Liver (tissue), 9 donors: Measurements from ENCODE around the gene SGSM1. TPM values are rescaled to one million over a fixed set of nuclear protein-coding genes. Genes with fewer than 3 reads are reported as not detected.

Source experiments
- DNase-seq: peaks from one replicate; pipeline ENCODE4 v3.0.0-alpha.2; 2017; ENCODE audit warnings: low spot score
- H3K27ac ChIP-seq, 2 donors: one replicate each; pipeline ENCODE4 v1.7.0; 2013; ENCODE audit warnings: inconsistent platforms in 2 of 2, low read length in 2 of 2, control low read depth in 1 of 2, low read depth in 1 of 2, mild to moderate bottlenecking in 1 of 2
- H3K27me3 ChIP-seq, 4 donors: one replicate each; pipeline versions ENCODE4 v1.6.1 to v1.7.0; 2013; ENCODE audit warnings: low read length in 3 of 4, inconsistent platforms in 1 of 4, mild to moderate bottlenecking in 1 of 4, moderate library complexity in 1 of 4; ENCODE audit not compliant: control insufficient read depth in 4 of 4, insufficient read depth in 4 of 4
- H3K36me3 ChIP-seq, 4 donors: one replicate each; pipeline versions ENCODE4 v1.6.1 to v1.7.0; 2013; ENCODE audit warnings: low read length in 3 of 4, mild to moderate bottlenecking in 3 of 4, low read depth in 1 of 4, moderate library complexity in 1 of 4; ENCODE audit not compliant: control insufficient read depth in 4 of 4, insufficient read depth in 3 of 4
- H3K4me1 ChIP-seq, 4 donors: one replicate each; pipeline versions ENCODE4 v1.6.1 to v1.7.0; 2013; ENCODE audit warnings: low read length in 3 of 4, mild to moderate bottlenecking in 3 of 4, moderate library complexity in 1 of 4; ENCODE audit not compliant: control insufficient read depth in 4 of 4, insufficient read depth in 4 of 4
- H3K4me3 ChIP-seq, 3 donors: one replicate each; pipeline versions ENCODE4 v1.6.1 to v1.7.0; 2013; ENCODE audit warnings: low read length in 3 of 3, control low read depth in 1 of 3, low read depth in 1 of 3, mild to moderate bottlenecking in 1 of 3
- H3K9ac ChIP-seq, 2 donors: one replicate each; pipeline ENCODE4 v1.7.0; 2013; ENCODE audit warnings: low read length in 2 of 2, mild to moderate bottlenecking in 2 of 2, moderate library complexity in 2 of 2, control low read depth in 1 of 2, low read depth in 1 of 2
- H3K9me3 ChIP-seq, 4 donors: one replicate each; pipeline versions ENCODE4 v1.6.1 to v1.7.0; 2013; ENCODE audit warnings: low read length in 3 of 4; ENCODE audit not compliant: control insufficient read depth in 4 of 4
- ATF3 ChIP-seq: IDR thresholded peaks from 2 replicates; pipeline ENCODE4 v1.6.1; 2016; ENCODE audit warnings: antibody characterized with exemption
- CTCF ChIP-seq: fragments of 150-350 bp; IDR thresholded peaks from 2 replicates; pipeline ENCODE4 v1.5.1; 2017; ENCODE audit warnings: improper control_type of control experiment, low read depth, low read length; ENCODE audit not compliant: missing input control
- EGR1 ChIP-seq, 2 donors: IDR thresholded peaks; 2 replicates each; pipeline ENCODE4 v1.6.1; 2016 to 2018; ENCODE audit warnings: antibody characterized with exemption in 2 of 2, low read depth in 2 of 2
- FOXA1 ChIP-seq: IDR thresholded peaks from 2 replicates; pipeline ENCODE4 v1.6.1; 2016; ENCODE audit warnings: antibody characterized with exemption
- FOXA2 ChIP-seq: IDR thresholded peaks from 2 replicates; pipeline ENCODE4 v1.6.1; 2016; ENCODE audit warnings: antibody characterized with exemption
- GABPA ChIP-seq, 2 donors: IDR thresholded peaks in 1 of 2; conservative IDR thresholded peaks in 1 of 2; 2 replicates each; pipeline ENCODE4 v1.6.1; 2016; ENCODE audit warnings: antibody characterized with exemption in 2 of 2, mild to moderate bottlenecking in 1 of 2, moderate library complexity in 1 of 2
- HNF4A ChIP-seq, 2 donors: conservative IDR thresholded peaks; 2 replicates each; pipeline ENCODE4 v1.6.1; 2016; ENCODE audit warnings: antibody characterized with exemption in 2 of 2, mild to moderate bottlenecking in 2 of 2
- HNF4G ChIP-seq: IDR thresholded peaks from 2 replicates; pipeline ENCODE4 v1.6.1; 2016; ENCODE audit warnings: antibody characterized with exemption
- JUND ChIP-seq, 2 donors: IDR thresholded peaks; 2 replicates each; pipeline ENCODE4 v1.6.1; 2016; ENCODE audit warnings: antibody characterized with exemption in 2 of 2
- MAX ChIP-seq: IDR thresholded peaks from 2 replicates; pipeline ENCODE4 v1.6.1; 2016; ENCODE audit warnings: antibody characterized with exemption
- NR2F2 ChIP-seq: IDR thresholded peaks from 2 replicates; pipeline ENCODE4 v1.6.1; 2016; ENCODE audit warnings: antibody characterized with exemption
- RAD21 ChIP-seq, 2 donors: IDR thresholded peaks; 2 replicates each; pipeline ENCODE4 v1.6.1; 2016; ENCODE audit warnings: antibody characterized with exemption in 2 of 2, mild to moderate bottlenecking in 2 of 2
- REST ChIP-seq: IDR thresholded peaks from 2 replicates; pipeline ENCODE4 v1.6.1; 2016; ENCODE audit warnings: antibody characterized with exemption, mild to moderate bottlenecking
- RXRA ChIP-seq, 2 donors: IDR thresholded peaks; 2 replicates each; pipeline ENCODE4 v1.6.1; 2017 to 2018; ENCODE audit warnings: antibody characterized with exemption in 2 of 2, mild to moderate bottlenecking in 1 of 2
- SP1 ChIP-seq: IDR thresholded peaks from 2 replicates; pipeline ENCODE4 v1.6.1; 2018; ENCODE audit warnings: antibody characterized with exemption, mild to moderate bottlenecking
- TAF1 ChIP-seq: conservative IDR thresholded peaks from 2 replicates; pipeline ENCODE4 v1.6.1; 2016; ENCODE audit warnings: antibody characterized with exemption, mild to moderate bottlenecking
- YY1 ChIP-seq: IDR thresholded peaks from 2 replicates; pipeline ENCODE4 v1.6.1; 2016; ENCODE audit warnings: antibody characterized with exemption, mild to moderate bottlenecking
- ZBTB33 ChIP-seq: IDR thresholded peaks from 2 replicates; pipeline ENCODE4 v1.6.1; 2016; ENCODE audit warnings: antibody characterized with exemption
- WGBS: extraction: QIAGEN DNeasy Blood & Tissue Kit; methylation state at CpG from one replicate; pipeline ENCODE4 v1.1.7; 2013; 5-methylcytosine and 5-hydroxymethylcytosine counted together
- polyA plus RNA-seq, 2 donors: library from polyadenylated mRNA; stranded (reverse) in 1 of 2; unstranded in 1 of 2; fragments of 200-250 nt in 1 of 2; fragments of >200 nt in 1 of 2; fragmentation: Nextera tagmentation in 1 of 2; extraction: Ambion mirVana in 1 of 2; gene quantifications; one replicate each; pipeline versions ENCODE4 v1.2.1 to v1.2.3, GENCODE V29; 2013 to 2015
- total RNA-seq, 2 donors: library from RNA; depleted of rRNA; stranded (reverse); fragments of >200 nt; gene quantifications; one replicate each; pipeline ENCODE4 v1.2.3, GENCODE V29; 2014
- donor health status: healthy.
- donor health status: healthy.
- donor health status: healthy.
- donor health status: healthy.
- donor health status: healthy.

Gene SGSM1
- total and polyA plus RNA-seq, 4 donors = 0.08 to 0.51 (median 0.21) TPM

- peak; percentile 11 to 12 for TF ChIP-seq HNF4A (conservative IDR thresholded peaks at IDR 0.05)
- TF ChIP-seq MAX = no peak
- Histone ChIP-seq H3K9me3 (no peaks in the 10 kb centered on the region), H3K27me3 (no peaks in the 10 kb centered on the region), H3K9ac (no peak overlapping the region), H3K36me3 (no peaks in the 10 kb centered on the region), H3K27ac (no peak overlapping the region), H3K4me3 (no peak overlapping the region), H3K4me1 (peaks cover 0 to 5% (median 0%) of the 10 kb centered on the region in 4 donors)
- no peak for DNase-seq
- WGBS = 83% methylated on average over 10 of the region's 10 CpGs
These were observed 138.4 kb downstream of the SGSM1 start for GRCh38 chr22:24944217-24944937.

- H3K27me3 ChIP-seq = no peaks in the 10 kb centered on the region
- no peak overlapping the region for H3K27ac ChIP-seq
- DNase-seq = no peak
- H3K9ac ChIP-seq = no peak overlapping the region
- H3K36me3 ChIP-seq = no peaks in the 10 kb centered on the region
- no peak overlapping the region for H3K4me3 ChIP-seq
- WGBS = 61% methylated on average over 4 of the region's 4 CpGs
- no peaks in the 10 kb centered on the region for H3K9me3 ChIP-seq
- H3K4me1 ChIP-seq = peaks cover 0 to 5% (median 0%) of the 10 kb centered on the region in 4 donors
- TF ChIP-seq HNF4A (conservative IDR thresholded peaks at IDR 0.05) (no peak), ATF3 (no peak), ZBTB33 (no peak), EGR1 (IDR thresholded peaks at IDR 0.05; ENCODE audit: low read depth in 2 of 2) (no peak), SP1 (no peak), TAF1 (no peak), NR2F2 (no peak), RAD21 (IDR thresholded peaks at IDR 0.05) (no peak), RXRA (IDR thresholded peaks at IDR 0.05) (no peak), FOXA1 (no peak), CTCF (no peak), MAX (no peak), GABPA (IDR thresholded peaks at IDR 0.05 in 1 of 2, conservative IDR thresholded peaks at IDR 0.05 in 1 of 2) (no peak), FOXA2 (no peak), HNF4G (no peak), JUND (IDR thresholded peaks at IDR 0.05) (no peak), YY1 (no peak), REST (no peak)
These were observed 139.4 kb downstream of the SGSM1 start for GRCh38 chr22:24945430-24945829.
